ENCODE measurements around the gene HTR2A.
"Not testable (repeated sequence)": the region's sequence is repeated elsewhere in the genome, so short reads cannot be mapped to it uniquely, and the experiment has no call there.

The HTR2A gene

GRCh38 chr13:46816371-46816770 is 80.5 kb downstream of the HTR2A start:
- Histone ChIP-seq H3K9me3 (ENCODE audit: control insufficient read depth, low read length) (peaks cover 17% of the 10 kb centered on the region), H3K9ac (ENCODE audit: low read length) (no peak overlapping the region), H2BK120ac (ENCODE audit: low read depth, low read length) (no peak overlapping the region), H2BK12ac (ENCODE audit: low read length in 2 of 2) (no peak overlapping the region), H3K4me2 (ENCODE audit: low read length, poor library complexity, severe bottlenecking) (no peak overlapping the region), H3K14ac (ENCODE audit: low read length in 2 of 2) (no peak overlapping the region), H2AFZ (ENCODE audit: low read depth, low read length) (no peak overlapping the region), H2BK5ac (ENCODE audit: low read depth, low read length, poor library complexity, severe bottlenecking) (no peak overlapping the region), H2BK15ac (ENCODE audit: low read depth, poor library complexity, severe bottlenecking) (no peak overlapping the region), H3K4me1 (ENCODE audit: control insufficient read depth, insufficient read depth, low read depth, low read length) (no peaks in the 10 kb centered on the region), H2AK5ac (ENCODE audit: low read length, severe bottlenecking) (no peak overlapping the region), H3K79me1 (replicated peaks; ENCODE audit: low read length, poor library complexity, severe bottlenecking) (no peaks in the 10 kb centered on the region), H4K91ac (ENCODE audit: low read length) (no peak overlapping the region), H3K18ac (ENCODE audit: low read depth in 1 of 2, low read length in 2 of 2) (no peak overlapping the region), H3K4me3 (ENCODE audit: insufficient read depth in 1 of 2, low read depth in 1 of 2, low read length in 2 of 2) (no peak overlapping the region), H3K23ac (ENCODE audit: low read length in 2 of 2) (no peak overlapping the region), H3K27me3 (ENCODE audit: control insufficient read depth in 1 of 2, insufficient read depth in 1 of 2, low read length in 2 of 2) (no peaks in the 10 kb centered on the region), H3K27ac (ENCODE audit: low read length, poor library complexity, severe bottlenecking) (no peak overlapping the region), H3K4ac (ENCODE audit: low read depth in 1 of 2, low read length in 2 of 2) (no peak overlapping the region), H3K36me3 (ENCODE audit: control insufficient read depth in 1 of 2, insufficient read depth in 2 of 2, low read depth in 1 of 2, low read length in 2 of 2) (no peaks in the 10 kb centered on the region), H4K8ac (ENCODE audit: low read length) (no peak overlapping the region)
- WGBS = 75% methylated on average over 1 of the region's 1 CpG
- DNase-seq = no peak

GRCh38 chr13:46812301-46812797 is 84.5 kb downstream of the HTR2A start:
- no peak overlapping the region for H2AK5ac ChIP-seq (ENCODE audit: low read length, severe bottlenecking)
- H2BK12ac ChIP-seq (ENCODE audit: low read length in 2 of 2) = no peak overlapping the region
- H3K4me2 ChIP-seq (ENCODE audit: low read length, poor library complexity, severe bottlenecking) = no peak overlapping the region
- H3K9ac ChIP-seq (ENCODE audit: low read length) = no peak overlapping the region
- H2BK15ac ChIP-seq (ENCODE audit: low read depth, poor library complexity, severe bottlenecking) = no peak overlapping the region
- H3K27ac ChIP-seq (ENCODE audit: low read length, poor library complexity, severe bottlenecking) = no peak overlapping the region
- no peak overlapping the region for H3K14ac ChIP-seq (ENCODE audit: low read length in 2 of 2)
- no peak overlapping the region for H4K8ac ChIP-seq (ENCODE audit: low read length)
- H3K79me1 ChIP-seq (replicated peaks; ENCODE audit: low read length, poor library complexity, severe bottlenecking) = no peaks in the 10 kb centered on the region
- DNase-seq = no peak
- H3K27me3 ChIP-seq (ENCODE audit: control insufficient read depth in 1 of 2, insufficient read depth in 1 of 2, low read length in 2 of 2) = no peaks in the 10 kb centered on the region
- no peak overlapping the region for H2BK120ac ChIP-seq (ENCODE audit: low read depth, low read length)
- H3K4ac ChIP-seq (ENCODE audit: low read depth in 1 of 2, low read length in 2 of 2) = no peak overlapping the region
- no peaks in the 10 kb centered on the region for H3K4me1 ChIP-seq (ENCODE audit: control insufficient read depth, insufficient read depth, low read depth, low read length)
- no peak overlapping the region for H2AFZ ChIP-seq (ENCODE audit: low read depth, low read length)
- no peaks in the 10 kb centered on the region for H3K36me3 ChIP-seq (ENCODE audit: control insufficient read depth in 1 of 2, insufficient read depth in 2 of 2, low read depth in 1 of 2, low read length in 2 of 2)
- no peak overlapping the region for H4K91ac ChIP-seq (ENCODE audit: low read length)
- H3K4me3 ChIP-seq (ENCODE audit: insufficient read depth in 1 of 2, low read depth in 1 of 2, low read length in 2 of 2) = no peak overlapping the region
- peaks cover 17% of the 10 kb centered on the region for H3K9me3 ChIP-seq (ENCODE audit: control insufficient read depth, low read length)
- H3K23ac ChIP-seq (ENCODE audit: low read length in 2 of 2) = no peak overlapping the region
- no peak overlapping the region for H3K18ac ChIP-seq (ENCODE audit: low read depth in 1 of 2, low read length in 2 of 2)
- no peak overlapping the region for H2BK5ac ChIP-seq (ENCODE audit: low read depth, low read length, poor library complexity, severe bottlenecking)

GRCh38 chr13:46810440-46810839 is 86.4 kb downstream of the HTR2A start:
- no peak overlapping the region for H3K18ac ChIP-seq (ENCODE audit: low read depth in 1 of 2, low read length in 2 of 2)
- H2BK120ac ChIP-seq (ENCODE audit: low read depth, low read length) = no peak overlapping the region
- no peak overlapping the region for H3K9ac ChIP-seq (ENCODE audit: low read length)
- H2BK12ac ChIP-seq (ENCODE audit: low read length in 2 of 2) = no peak overlapping the region
- no peak for DNase-seq
- H3K4me1 ChIP-seq (ENCODE audit: control insufficient read depth, insufficient read depth, low read depth, low read length) = no peaks in the 10 kb centered on the region
- no peak overlapping the region for H2BK5ac ChIP-seq (ENCODE audit: low read depth, low read length, poor library complexity, severe bottlenecking)
- H3K23ac ChIP-seq (ENCODE audit: low read length in 2 of 2) = no peak overlapping the region
- no peaks in the 10 kb centered on the region for H3K36me3 ChIP-seq (ENCODE audit: control insufficient read depth in 1 of 2, insufficient read depth in 2 of 2, low read depth in 1 of 2, low read length in 2 of 2)
- no peaks in the 10 kb centered on the region for H3K79me1 ChIP-seq (replicated peaks; ENCODE audit: low read length, poor library complexity, severe bottlenecking)
- H3K27ac ChIP-seq (ENCODE audit: low read length, poor library complexity, severe bottlenecking) = no peak overlapping the region
- WGBS = 97% methylated on average over 4 of the region's 5 CpGs
- H3K27me3 ChIP-seq (ENCODE audit: control insufficient read depth in 1 of 2, insufficient read depth in 1 of 2, low read length in 2 of 2) = no peaks in the 10 kb centered on the region
- no peak overlapping the region for H2AFZ ChIP-seq (ENCODE audit: low read depth, low read length)
- no peak overlapping the region for H3K14ac ChIP-seq (ENCODE audit: low read length in 2 of 2)
- H4K8ac ChIP-seq (ENCODE audit: low read length) = no peak overlapping the region
- H3K4ac ChIP-seq (ENCODE audit: low read depth in 1 of 2, low read length in 2 of 2) = no peak overlapping the region
- peaks cover 17% of the 10 kb centered on the region for H3K9me3 ChIP-seq (ENCODE audit: control insufficient read depth, low read length)
- no peak overlapping the region for H2BK15ac ChIP-seq (ENCODE audit: low read depth, poor library complexity, severe bottlenecking)
- H3K4me2 ChIP-seq (ENCODE audit: low read length, poor library complexity, severe bottlenecking) = no peak overlapping the region
- H2AK5ac ChIP-seq (ENCODE audit: low read length, severe bottlenecking) = no peak overlapping the region
- peak overlapping the region in 1 of 2 experiments; percentile 23 for H3K4me3 ChIP-seq (ENCODE audit: insufficient read depth in 1 of 2, low read depth in 1 of 2, low read length in 2 of 2)
- H4K91ac ChIP-seq (ENCODE audit: low read length) = no peak overlapping the region

- DNase-seq; H2BK120ac ChIP-seq (ENCODE audit: low read depth, low read length); H4K8ac ChIP-seq (ENCODE audit: low read length); H2AFZ ChIP-seq (ENCODE audit: low read depth, low read length); H2BK15ac ChIP-seq (ENCODE audit: low read depth, poor library complexity, severe bottlenecking); H3K4ac ChIP-seq (ENCODE audit: low read depth in 1 of 2, low read length in 2 of 2); H3K9me3 ChIP-seq (ENCODE audit: control insufficient read depth, low read length); H3K79me1 ChIP-seq (replicated peaks; ENCODE audit: low read length, poor library complexity, severe bottlenecking); H3K4me3 ChIP-seq (ENCODE audit: insufficient read depth in 1 of 2, low read depth in 1 of 2, low read length in 2 of 2); H3K18ac ChIP-seq (ENCODE audit: low read depth in 1 of 2, low read length in 2 of 2); H3K23ac ChIP-seq (ENCODE audit: low read length in 2 of 2); H3K9ac ChIP-seq (ENCODE audit: low read length); H3K4me2 ChIP-seq (ENCODE audit: low read length, poor library complexity, severe bottlenecking); H3K27me3 ChIP-seq (ENCODE audit: control insufficient read depth in 1 of 2, insufficient read depth in 1 of 2, low read length in 2 of 2); H3K14ac ChIP-seq (ENCODE audit: low read length in 2 of 2); H2BK5ac ChIP-seq (ENCODE audit: low read depth, low read length, poor library complexity, severe bottlenecking); H3K36me3 ChIP-seq (ENCODE audit: control insufficient read depth in 1 of 2, insufficient read depth in 2 of 2, low read depth in 1 of 2, low read length in 2 of 2); H3K4me1 ChIP-seq (ENCODE audit: control insufficient read depth, insufficient read depth, low read depth, low read length); H2BK12ac ChIP-seq (ENCODE audit: low read length in 2 of 2); H4K91ac ChIP-seq (ENCODE audit: low read length): not testable (repeated sequence)
- Histone ChIP-seq H2AK5ac (ENCODE audit: low read length, severe bottlenecking) (peak overlapping the region; percentile 78), H3K27ac (ENCODE audit: low read length, poor library complexity, severe bottlenecking) (peak overlapping the region; percentile 95)
- WGBS = 100% methylated on average over 1 of the region's 1 CpG
Observed at GRCh38 chr13:46804921-46805320, 91.9 kb downstream of the HTR2A start.
